AG10803 (cell line): ENCODE measurements around the gene CCDC137.

Experiments used
- DNase-seq: peaks from one replicate; pipeline ENCODE4 v3.0.0; 2010; ENCODE audit warnings: low read depth
- H3K4me3 ChIP-seq: 2 replicates; pipeline ENCODE4 v1.5.1; 2011; ENCODE audit warnings: mild to moderate bottlenecking, low read length, control low read depth
- CTCF ChIP-seq: conservative IDR thresholded peaks from 2 replicates; pipeline ENCODE4 v1.5.1; 2011; ENCODE audit warnings: mild to moderate bottlenecking, low read length, control low read depth, inconsistent platforms

Gene CCDC137

DNA sequence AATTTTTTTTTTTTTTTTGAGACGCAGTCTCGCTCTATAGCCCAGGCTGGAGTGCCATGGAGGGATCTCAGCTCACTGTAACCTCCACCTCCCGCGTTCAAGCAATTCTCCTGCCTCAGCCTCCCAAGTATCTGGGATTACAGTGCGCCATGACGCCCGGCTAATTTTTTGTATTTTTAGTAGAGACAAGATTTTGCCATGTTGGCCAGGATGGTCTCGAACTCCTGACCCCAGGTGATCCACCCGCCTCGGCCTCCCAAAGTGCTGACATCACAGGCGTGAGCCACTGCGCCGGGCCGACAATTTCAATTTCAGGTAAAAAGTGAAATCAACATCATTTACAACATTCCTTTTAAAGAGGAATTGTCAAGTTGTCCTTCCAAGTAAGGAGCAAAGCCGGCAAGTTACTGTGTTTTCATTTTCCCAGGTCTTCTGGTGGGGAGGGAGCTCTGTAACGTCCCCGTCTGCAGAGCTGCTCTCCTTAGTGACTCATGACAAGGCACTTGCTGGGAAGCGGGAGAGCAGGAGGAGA is 30.5 kb upstream of the CCDC137 start:
- no peak for TF ChIP-seq CTCF
- peak overlapping the region; percentile 91 for H3K4me3 ChIP-seq
- DNase-seq: peak; percentile 49

- no peak for TF ChIP-seq CTCF
- peak within 1 kb of the TSS; percentile 91 for H3K4me3 ChIP-seq
- peak; percentile 79 for DNase-seq
Measured at GRCh38 chr17:81636505-81637288, 29.8 kb upstream of the CCDC137 start, which contains the start of the genes NPLOC4 and TSPAN10. Gene NPLOC4 (minus strand): TSS chr17:81637112. CDS start chr17:81636930, 182 bp downstream. Gene TSPAN10 (plus strand): TSS chr17:81637196. CDS start chr17:81642413, 5,217 bp downstream.

- TF ChIP-seq CTCF: no peak
- no peak for DNase-seq
- no peak overlapping the region for H3K4me3 ChIP-seq
Measured at GRCh38 chr17:81638683-81639082, 27.9 kb upstream of the CCDC137 start.

DNA sequence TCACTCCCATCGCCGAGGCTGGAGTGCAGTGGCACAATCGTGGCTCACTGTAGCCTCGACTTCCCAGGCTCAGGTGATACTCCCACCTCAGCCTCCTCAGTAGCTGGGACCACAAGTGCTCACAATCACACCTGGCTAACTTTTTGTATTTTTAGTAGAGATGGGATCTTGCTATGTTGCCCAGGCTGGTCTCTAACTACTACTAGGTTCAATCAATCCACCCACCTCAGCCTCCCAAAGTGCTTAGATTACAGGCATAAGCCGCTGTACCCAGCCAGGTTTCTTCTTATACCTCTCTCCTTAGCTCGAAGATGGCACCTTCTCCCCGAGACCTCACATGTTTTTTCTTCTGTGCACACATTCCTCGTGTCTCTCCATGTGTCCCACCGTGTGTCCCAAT is 26.5 kb upstream of the CCDC137 start:
- DNase-seq: no peak
- no peak overlapping the region for H3K4me3 ChIP-seq
- TF ChIP-seq CTCF: no peak

- no peak for TF ChIP-seq CTCF
- DNase-seq: peak; percentile 68
- no peak overlapping the region for H3K4me3 ChIP-seq
Measured at GRCh38 chr17:81641825-81642489, 24.6 kb upstream of the CCDC137 start.

DNA sequence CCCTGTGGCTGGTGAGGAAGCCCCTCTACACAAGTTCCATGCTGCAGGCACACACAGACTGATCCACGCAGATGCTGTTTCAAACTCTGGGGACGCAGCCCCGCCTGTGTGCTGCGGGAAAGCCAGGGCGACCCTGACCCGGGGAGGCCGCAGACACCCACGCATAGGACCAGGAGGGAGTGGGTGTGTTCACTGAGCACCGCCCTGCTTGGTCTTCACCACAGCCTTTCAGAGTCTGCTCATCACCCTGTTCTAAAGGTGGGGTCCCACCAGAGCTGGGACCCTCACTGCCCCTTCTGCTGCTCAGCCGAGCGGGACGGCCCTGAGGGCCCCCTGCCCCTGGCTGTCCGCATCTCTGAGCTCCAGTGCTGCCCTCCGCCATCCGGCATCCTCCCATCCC is 22.0 kb upstream of the CCDC137 start:
- no peak for TF ChIP-seq CTCF
- no peak for DNase-seq

More for the DNA sequence above, 22.0 kb upstream of the CCDC137 start:
- no peak overlapping the region for H3K4me3 ChIP-seq
